GM18517 (cell line): ENCODE data around the gene EEIG2.
A peak's percentile ranks its signal among the peaks of the same experiment; 100 is the strongest.
"Not testable (repeated sequence)": the region's sequence is repeated elsewhere in the genome, so short reads cannot be mapped to it uniquely, and the experiment has no call there.

ENCODE experiments used
- ATAC-seq: cut with Tn5 transposase; IDR thresholded peaks from one replicate; pipeline ENCODE4 v1.9.1; 2021; ENCODE audit warnings: mild to moderate bottlenecking, moderate library complexity; ENCODE audit not compliant: unreplicated experiment

EEIG2 gene

DNA sequence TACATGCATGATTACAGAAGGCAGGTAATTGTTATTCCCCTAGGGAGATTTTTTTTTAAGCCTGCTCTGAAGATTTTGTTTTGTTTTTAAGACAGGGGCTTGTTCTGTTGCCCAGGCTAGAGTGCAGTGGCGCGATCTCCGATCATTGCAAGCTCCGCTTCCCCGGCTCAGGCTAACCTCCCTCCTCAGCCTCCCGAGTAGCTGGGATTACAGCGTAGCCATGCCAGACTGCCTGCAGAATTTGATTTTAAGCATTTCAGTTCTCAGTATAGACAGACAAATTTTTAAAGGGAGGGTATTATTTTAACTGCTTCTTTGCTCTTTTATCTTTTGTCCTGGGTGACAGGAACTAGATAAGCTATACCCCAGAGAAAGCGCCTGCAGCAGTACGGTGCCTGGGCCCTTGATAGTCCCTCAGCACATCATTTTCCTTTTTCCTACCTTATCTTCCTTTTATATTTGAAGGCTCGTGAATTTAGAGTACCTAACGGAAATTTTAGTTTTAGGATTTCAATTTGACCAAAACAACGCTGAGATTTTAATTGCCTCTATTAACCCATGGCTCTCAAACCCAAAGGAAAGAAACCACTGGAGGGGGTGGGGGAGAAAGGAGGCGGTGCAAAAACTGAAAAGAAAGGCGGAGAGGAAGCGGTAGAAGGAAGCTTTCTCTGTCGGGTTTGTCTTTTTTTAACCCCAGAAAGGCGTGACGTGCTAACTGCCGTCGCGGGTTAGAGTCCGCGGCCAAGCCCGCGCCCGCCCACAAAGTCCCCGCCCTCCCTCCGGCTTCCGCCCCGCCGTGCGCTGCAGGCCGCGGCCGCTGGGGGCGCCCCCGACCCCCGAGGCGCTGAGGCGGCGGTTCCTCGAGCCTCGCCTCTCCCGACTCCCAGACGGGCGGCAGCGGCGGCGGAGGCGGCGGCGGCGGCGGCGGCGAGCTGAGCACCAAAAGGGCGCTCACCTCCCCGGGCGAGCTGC, at the start of gene EEIG2:
Gene EEIG2, plus strand, starts transcription at position 886 of the 972 bp plus-strand sequence. CDS start 329 bp downstream, outside the sequence.
- peak; percentile 68 for ATAC-seq

DNA sequence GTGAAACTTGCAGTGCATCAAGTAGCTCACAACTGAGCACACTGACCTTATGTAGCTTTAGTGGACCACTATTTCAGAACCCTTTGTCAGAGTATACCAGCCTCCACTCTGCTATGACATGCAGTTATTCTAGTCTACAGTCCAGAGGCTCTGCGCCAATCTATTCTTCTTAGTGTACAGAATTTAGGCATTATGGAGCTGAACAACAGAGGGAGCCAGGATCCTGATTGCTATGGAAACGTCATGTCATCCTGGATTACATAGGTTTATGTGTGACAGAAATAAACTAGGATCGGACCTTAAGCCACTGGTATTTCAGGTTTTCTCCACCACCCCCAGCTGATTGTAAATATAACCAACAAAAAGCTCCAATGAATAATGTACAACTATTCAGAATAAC, 48.1 kb upstream of the EEIG2 start:
- ATAC-seq: no peak

DNA sequence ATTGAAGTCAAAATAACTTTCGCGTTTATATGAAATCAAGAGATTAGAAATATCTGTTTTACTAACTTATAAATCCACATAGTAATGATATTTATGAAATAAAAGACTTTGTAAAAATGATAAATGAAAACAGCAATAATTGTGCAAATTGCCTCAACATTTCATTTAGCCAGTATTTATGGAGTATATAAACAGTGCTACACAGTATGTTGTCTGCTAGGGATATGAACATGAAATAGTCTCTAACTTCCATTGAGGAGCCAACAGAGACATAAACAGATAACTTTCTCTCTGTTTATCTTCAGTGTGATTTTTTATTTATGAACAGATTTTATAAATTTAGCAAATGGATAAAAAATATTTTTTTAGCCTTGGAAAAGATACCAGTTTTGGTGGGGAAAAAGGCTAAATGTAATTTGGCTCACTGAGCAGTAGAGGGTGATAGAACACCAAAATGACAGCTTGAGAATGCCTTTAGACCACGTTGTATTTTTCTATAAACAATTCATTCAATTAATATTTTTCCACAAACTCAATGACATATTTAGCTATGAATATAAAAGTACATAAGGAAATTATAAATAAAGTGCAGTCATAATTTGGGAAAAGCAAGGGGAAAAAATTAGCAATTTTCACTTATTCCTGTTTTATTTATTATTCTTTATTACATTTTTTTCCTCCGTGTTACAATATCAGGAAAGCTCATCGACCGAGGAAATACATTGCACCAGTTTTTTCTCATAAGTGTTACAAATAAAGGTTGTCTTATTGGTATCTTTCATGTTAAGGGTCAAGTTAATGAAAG, 47.5 kb upstream of the EEIG2 start:
- peak; percentile 51 for ATAC-seq

DNA sequence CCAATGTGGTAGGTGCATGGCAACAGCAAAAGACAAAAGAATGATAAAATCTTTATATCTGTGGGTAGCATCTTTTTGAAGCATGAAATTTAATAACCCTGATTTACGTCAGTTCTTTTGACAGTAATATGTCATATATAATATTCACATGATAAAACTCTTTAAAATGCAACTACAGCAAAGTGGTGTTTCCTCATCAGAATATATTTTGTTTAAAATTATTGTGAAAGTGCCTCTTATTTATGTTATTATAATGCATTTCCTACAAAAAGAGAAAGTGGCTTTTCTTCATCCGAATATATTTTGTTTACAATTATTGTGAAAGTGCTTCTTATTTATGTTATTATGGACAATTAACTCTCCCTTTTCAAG, 46.9 kb upstream of the EEIG2 start:
- no peak for ATAC-seq

DNA sequence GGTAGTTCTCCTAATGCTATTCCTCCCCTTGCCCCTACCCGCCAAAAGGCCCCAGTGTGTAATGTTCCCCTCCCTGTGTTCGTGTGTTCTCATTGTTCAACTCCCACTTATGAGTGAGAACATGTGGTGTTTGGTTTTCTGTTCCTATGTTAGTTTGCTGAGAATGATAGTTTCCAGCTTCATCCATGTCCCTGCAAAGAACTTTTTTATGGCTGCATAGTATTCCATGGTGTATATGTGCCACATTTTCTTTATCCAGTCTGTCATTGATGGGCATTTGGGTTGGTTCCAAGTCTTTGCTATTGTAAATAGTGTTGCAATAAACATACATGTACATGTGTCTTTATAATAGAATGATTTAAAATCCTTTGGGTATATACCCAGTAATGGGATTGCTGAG, 46.0 kb upstream of the EEIG2 start:
- ATAC-seq: not testable (repeated sequence)

DNA sequence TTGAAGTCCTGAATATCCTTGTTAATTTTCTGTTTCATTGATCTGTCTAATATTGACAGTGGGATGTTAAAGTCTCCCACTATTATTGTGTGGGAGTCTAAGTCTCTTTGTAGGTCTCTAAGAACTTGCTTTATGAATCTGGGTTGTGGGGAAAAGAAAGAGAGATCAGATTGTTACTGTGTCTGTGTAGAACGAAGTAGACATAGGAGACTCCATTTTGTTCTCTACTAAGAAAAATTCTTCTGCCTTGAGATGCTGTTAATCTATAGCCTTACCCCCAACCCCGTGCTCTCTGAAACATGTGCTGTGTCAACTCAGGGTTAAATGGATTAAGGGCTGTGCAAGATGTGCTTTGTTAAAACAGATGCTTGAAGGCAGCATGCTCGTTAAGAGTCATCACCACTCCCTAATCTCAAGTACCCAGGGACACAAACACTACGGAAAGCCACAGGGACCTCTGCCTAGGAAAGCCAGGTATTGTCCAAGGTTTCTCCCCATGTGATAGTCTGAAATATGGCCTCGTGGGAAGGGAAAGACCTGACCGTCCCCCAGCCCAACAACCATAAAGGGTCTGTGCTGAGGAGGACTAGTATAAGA, 42.5 kb upstream of the EEIG2 start:
- not testable (repeated sequence) for ATAC-seq

DNA sequence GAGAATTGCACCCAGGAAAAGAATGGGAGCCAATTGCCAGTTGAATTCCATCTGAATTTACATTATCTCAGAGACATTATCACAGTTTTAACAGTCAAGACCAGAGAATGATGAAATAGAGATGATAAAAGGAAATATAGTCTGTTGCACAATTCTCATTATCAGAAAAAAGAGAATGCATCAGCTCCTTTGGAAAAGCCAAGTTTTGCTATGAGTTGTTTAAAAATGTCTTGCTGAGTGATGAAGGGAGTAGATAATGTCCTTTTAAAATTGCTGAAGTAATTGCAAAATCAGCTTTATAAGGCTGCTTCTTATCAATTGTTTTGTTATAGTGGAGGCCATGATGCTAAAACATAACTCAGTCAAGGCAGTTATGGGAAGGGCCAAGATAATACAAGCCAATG, 37.9 kb upstream of the EEIG2 start:
- ATAC-seq: no peak

DNA sequence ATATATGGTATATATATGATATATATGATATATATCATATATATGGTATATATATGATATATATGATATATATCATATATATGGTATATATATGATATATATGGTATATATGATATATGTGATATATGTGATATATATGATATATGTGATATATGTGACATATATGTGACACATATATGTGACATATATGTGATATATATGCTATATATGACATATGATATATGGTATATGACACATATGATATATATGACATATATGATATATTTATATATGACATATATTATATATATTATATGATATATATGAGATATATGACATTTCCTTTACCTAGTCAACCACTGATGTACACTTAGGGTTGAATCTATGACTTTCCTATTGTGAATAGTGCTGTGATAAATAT, 36.1 kb upstream of the EEIG2 start:
- no peak for ATAC-seq

DNA sequence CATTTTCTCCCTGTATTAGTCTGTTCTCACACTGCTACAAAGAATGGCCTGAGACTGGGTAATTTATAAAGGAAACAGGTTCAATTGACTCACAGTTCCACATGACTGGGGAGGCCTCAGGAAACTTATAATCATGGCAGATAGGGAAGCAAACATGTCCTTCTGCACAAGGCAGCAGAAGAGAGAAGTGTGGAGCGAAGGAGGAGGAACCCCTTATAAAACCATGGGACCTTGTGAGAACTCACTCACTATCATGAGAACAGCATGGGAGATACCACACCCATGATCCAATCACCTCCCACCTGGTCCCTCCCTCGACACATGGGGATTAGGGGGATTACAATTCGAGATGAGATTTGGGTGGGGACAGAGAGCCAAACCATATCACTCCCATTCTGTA, 35.2 kb upstream of the EEIG2 start:
- no peak for ATAC-seq

DNA sequence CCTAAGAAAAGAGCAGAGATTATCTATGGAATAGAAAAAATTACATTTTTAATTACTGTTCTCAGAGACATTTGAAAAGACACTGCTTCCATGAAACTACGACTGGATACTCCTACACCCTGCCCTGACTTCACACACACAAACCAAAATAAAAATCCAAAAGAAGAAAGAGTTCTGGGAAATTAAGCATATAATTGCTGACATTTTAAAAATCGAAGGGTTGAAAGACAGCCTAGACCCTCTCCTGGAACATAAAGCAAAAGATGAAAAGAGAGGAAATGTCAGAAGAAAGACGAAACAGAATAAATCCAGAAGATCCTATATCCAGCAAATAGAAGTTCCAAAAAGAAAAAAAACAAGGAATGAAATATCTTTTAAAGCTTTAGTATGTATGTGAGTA, 32.8 kb upstream of the EEIG2 start:
- no peak for ATAC-seq

DNA sequence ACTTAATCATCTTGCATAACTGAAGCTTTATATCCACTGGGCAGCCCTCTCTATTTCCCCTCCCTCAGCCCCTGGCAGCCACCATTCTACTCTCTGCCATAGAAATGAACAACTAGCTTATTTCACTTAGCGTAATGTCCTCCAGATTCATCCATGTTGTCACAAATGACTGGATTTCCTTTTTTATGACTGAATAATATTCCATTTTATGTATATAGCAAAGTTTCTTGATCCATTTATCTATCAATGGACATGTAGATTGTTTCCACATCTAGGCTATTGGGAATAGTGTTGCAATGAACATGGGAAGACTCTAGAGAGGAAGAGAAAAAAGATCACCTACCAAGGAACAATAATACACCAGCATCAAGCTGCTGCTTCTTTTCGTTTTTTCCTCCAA, 32.1 kb upstream of the EEIG2 start:
- no peak for ATAC-seq

DNA sequence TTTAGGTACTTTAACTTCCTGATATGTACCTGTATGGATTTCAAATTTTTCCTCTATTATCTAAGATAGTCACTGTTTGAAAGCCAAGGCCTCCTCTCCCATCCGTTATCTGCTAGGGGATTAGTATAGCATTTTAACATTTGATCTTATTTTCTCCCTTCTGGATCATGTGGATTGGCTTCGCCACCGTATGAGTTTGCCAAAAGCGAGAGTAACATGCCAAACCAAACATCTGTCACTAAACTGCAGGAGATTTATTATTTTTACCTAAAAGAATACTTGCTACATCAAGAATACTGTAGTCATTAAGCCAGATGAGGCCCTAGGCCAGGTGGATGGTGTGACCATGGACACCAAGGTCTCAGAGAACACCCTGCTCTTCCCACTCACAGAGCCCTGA, 28.5 kb upstream of the EEIG2 start:
- ATAC-seq: no peak

DNA sequence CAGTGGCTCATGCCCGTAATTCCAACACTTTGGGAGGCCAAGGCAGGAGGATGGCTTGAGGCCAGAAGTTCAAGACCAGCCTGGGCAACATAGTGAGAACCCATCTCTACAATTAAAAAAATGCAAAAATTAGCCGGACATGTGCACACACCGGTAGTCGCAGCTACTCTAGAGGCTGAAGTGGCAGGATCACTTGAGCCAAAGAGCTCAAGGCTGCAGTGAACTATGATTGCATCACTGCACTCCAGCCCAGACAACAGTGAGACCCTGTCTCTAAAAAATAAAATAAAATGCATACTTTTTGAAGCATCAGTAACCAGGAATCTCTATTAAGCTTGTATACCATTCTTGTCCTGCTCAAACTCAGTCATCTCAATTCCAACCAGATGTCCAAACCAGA, 27.2 kb upstream of the EEIG2 start:
- no peak for ATAC-seq

DNA sequence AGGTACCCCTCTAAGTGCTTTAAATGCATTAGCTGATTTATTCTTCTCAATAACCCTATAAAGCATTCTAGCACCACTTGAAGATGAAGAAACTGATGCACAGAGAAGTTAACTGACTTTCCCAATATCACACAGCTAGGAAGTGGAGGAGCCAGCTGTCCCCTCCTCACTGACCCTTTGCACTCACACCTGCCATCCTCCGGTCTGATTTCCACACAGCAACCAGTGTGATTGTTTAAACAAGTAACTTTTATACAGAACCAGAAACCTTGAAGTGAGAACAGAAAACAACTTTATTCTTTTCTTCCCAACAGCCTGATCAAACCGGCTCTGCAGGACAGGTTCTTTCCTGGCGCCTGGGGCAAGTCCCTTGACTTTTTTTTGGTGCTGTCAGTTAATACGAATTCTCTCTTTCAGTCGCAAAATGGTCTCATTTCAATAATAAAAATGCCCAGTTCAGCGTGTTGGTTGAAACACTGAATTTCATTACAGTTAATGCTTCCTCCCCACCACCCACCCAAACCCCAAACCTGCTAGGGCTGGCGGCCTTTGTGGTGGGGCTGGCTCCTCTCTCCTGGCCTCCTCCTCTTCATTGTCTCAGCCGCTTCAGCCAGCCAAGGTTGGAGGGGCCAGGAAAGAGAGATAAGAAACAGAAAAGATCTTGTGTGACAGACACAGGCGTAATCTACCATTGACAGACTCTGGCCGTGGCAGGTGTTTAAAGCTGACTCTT, 26.4 kb upstream of the EEIG2 start:
- ATAC-seq: no peak

DNA sequence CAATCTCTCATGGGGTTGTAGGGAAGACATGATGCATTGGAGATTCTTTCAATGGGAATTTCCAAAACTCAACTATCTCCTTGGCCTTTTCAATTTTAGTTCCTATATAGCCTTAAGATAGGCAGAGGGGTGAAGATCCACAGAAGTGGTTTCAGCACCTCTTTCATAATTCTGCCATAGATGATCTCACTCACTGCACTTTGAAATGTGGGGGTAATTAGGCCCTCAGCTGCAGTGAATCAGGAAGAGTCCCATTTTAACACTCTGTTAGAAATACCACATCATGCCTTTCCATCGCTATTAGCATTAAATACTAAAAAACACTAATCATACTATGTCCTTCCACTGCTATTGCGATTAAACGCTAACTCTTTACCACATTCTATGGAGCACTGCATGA, 25.1 kb upstream of the EEIG2 start:
- no peak for ATAC-seq

DNA sequence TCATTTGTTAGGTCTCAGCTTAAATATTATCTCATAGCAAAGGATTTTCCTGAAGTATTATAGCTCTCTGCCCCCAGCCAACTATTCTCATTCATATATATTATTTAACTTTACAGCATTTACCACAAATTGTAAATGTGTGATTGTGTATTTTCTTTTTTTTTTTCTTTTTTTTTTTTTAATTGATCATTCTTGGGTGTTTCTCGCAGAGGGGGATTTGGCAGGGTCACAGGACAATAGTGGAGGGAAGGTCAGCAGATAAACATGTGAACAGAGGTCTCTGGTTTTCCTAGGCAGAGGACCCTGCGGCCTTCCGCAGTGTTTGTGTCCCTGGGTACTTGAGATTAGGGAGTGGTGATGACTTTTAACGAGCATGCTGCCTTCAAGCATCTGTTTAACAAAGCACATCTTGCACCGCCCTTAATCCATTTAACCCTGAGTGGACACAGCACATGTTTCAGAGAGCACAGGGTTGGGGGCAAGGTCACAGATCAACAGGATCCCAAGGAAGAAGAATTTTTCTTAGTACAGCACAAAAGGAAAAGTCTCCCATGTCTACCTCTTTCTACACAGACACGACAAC, 24.5 kb upstream of the EEIG2 start:
- not testable (repeated sequence) for ATAC-seq

DNA sequence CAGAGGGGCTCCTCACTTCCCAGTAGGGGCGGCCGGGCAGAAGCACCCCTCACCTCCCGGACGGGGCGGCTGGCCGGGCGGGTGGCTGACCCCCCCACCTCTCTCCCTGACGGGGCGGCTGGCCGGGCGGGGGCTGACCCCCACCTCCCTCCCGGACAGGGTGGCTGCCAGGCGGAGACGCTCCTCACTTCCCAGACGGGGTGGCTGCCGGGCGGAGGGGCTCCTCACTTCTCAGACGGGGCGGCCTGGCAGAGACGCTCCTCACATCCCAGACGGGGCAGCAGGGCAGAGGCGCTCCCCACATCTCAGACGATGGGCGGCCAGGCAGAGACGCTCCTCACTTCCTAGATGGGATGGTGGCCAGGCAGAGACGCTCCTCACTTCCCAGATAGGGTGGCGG, 23.9 kb upstream of the EEIG2 start:
- ATAC-seq: not testable (repeated sequence)

DNA sequence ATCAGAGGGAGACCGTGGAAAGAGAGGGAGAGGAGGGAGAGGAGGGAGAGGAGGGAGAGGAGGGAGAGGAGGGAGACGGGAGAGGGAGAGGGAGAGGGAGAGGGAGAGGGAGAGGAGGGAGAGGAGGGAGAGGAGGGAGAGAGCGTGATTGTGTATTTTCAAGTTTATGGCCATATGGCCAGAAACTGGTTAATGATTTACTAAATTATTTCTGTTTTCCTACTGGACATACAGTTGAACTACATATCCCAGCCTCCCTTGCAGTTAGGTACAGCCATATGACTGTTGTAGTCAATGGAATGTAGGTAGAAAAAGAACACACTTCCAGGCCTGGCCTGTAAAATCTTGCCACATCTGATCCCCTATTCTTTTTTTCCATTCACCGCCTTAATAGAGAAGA, 23.1 kb upstream of the EEIG2 start:
- ATAC-seq: not testable (repeated sequence)

DNA sequence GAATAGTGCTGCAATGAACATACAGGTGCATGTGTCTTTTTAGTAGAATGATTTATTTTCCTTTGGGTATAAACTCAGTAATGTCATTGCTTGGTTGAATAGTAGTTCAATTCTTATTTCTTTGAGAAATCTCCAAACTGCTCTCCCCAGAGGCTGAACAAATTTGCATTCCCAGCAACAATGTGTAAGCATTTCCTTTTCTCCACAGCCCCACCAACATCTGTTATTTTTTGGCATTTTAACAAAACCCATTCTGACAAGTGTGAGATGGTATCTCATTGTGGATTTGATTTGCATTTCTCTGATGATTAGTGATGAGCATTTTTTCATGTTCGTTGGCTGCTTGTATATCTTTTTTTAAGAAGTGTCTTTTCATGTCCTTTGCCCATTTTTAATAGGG, 21.9 kb upstream of the EEIG2 start:
- no peak for ATAC-seq

DNA sequence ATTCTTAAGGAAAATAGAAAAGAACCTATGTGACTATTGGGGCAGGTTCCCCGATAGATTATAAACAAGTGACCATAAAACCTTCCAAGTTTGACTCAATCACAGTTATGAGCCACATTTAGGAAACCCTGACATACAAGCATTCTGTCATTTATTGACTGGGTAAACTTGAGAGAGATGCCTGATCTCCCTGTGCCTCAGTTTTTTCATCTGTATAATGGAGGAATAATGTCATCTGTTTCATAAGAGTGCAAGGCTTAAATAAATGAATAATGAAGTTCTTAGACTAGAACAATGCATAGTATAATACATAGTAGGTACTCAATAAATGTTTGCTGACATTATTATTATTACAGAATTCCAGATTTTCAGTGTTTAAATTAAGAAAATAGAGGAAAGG, 18.9 kb upstream of the EEIG2 start:
- no peak for ATAC-seq

DNA sequence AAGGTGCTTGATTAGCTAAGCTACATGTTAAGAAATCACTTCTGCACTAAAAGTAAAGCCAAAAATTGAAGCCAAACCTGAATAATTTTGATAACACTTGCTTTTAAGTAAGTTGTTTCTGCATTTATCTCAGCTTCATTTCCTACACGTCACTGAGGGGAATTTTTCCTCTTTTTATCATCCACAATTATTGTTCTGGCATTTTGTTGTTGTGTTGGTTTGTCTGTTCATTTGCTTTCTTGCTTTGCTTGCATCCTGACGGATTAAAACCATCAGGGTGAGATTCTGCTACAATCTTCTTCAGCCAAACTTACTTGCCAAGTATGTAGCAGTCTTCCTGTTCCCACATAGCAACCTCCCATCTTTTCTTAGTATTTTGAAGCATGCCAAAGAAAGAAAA, 18.0 kb upstream of the EEIG2 start:
- no peak for ATAC-seq
